Esophagus muscularis mucosa (tissue), 4 donors: ENCODE data around the gene RNF14. TPM values are rescaled to one million over a fixed set of nuclear protein-coding genes. Genes with fewer than 3 reads are reported as not detected.

Source experiments
- DNase-seq: peaks from one replicate; pipeline ENCODE4 v3.0.0-alpha.2; 2017; ENCODE audit errors: extremely low spot score
- H3K27ac ChIP-seq, 4 donors: fragments of 200-600 bp; sonication (generic); replicated peaks in 1 of 4; 1 replicate in 3 of 4; 2 replicates in 1 of 4; pipeline ENCODE4 v1.5.1; 2016 to 2019; ENCODE audit warnings: mild to moderate bottlenecking in 1 of 4
- H3K27me3 ChIP-seq, 4 donors: fragments of 200-600 bp; sonication (generic); one replicate each; pipeline versions ENCODE4 v1.5.1 to v1.6.0; 2016 to 2019
- H3K36me3 ChIP-seq, 4 donors: fragments of 200-600 bp; sonication (generic); one replicate each; pipeline ENCODE4 v1.5.1; 2016 to 2019
- H3K4me1 ChIP-seq, 4 donors: fragments of 200-600 bp; sonication (generic); one replicate each; pipeline ENCODE4 v1.5.1; 2016 to 2019
- H3K4me3 ChIP-seq, 4 donors: fragments of 200-600 bp; sonication (generic); 1 replicate in 2 of 4; 2 replicates in 2 of 4; pipeline ENCODE4 v1.5.1; 2016 to 2019; ENCODE audit warnings: mild to moderate bottlenecking in 4 of 4, moderate library complexity in 1 of 4
- H3K9me3 ChIP-seq, 4 donors: fragments of 200-600 bp; sonication (generic); 1 replicate in 3 of 4; 2 replicates in 1 of 4; pipeline ENCODE4 v1.5.1; 2016 to 2019
- EP300 ChIP-seq: sonication (generic); formaldehyde crosslinking; IDR thresholded peaks from one replicate; pipeline ENCODE4 v1.6.1; 2017; ENCODE audit warnings: antibody characterized with exemption
- POLR2A ChIP-seq: fragments of 450-650 bp; IDR thresholded peaks from one replicate; pipeline ENCODE4 v1.6.1; 2017; ENCODE audit warnings: antibody characterized with exemption, moderate library complexity, mild to moderate bottlenecking, low read depth
- POLR2AphosphoS5 ChIP-seq, 2 donors: sonication (generic); formaldehyde crosslinking; IDR thresholded peaks; one replicate each; pipeline ENCODE4 v1.6.1; 2017; ENCODE audit warnings: antibody characterized with exemption in 2 of 2
- WGBS: methylation state at CpG from one replicate; pipeline ENCODE4 v1.1.5; 2018; 5-methylcytosine and 5-hydroxymethylcytosine counted together
- intact Hi-C: fragments of 100-400 bp; cut with DNase I; formaldehyde crosslinking; loops from one replicate; pipeline ENCODE4 v1.15.1; 2023
- total RNA-seq, 4 donors: library from RNA; depleted of rRNA; stranded (reverse); fragments of >200 nt; gene quantifications; one replicate each; pipeline versions ENCODE4 v1.1.0 to v1.2.1, GENCODE V29; 2016
- TF ChIP-seq, protein P1 (sequence below), 3 experiments: fragments of 200-600 bp in 2 of 3; fragments of 450-650 bp in 1 of 3; sonication (generic) in 2 of 3; IDR thresholded peaks; one replicate each; pipeline ENCODE4 v1.5.1; 2017 to 2019; ENCODE audit warnings: antibody characterized with exemption in 3 of 3, mild to moderate bottlenecking in 2 of 3, moderate library complexity in 1 of 3

Gene RNF14
- total RNA-seq, 4 donors from 2014 or later: 65.8 to 94.1 (median 72.6) TPM

DNA sequence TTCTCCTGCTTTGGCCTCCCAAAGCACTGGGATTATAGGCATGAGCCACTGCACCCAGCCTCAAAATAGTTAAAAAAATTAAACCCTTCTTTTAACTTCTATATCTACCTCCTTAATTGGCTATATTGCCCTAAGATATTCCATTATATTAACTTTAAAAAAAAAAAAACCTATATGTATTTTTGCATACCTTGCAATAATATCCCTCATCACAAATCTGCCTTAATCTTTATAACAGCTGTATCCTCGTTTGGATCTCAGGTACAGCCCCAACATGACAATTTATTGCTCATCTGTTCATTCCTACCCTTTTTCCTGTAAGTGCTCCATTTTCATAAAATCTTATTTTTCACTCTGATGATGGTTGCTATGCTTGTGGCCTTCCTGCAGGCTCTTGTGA, 31.3 kb downstream of the RNF14 start:
- intact Hi-C loops: loop anchor here (5.0 kb wide), 1 partner anchor 142 kb away; no protein-coding TSS in a partner anchor
- WGBS: 57% methylated on average over 1 of the region's 1 CpG
- Histone ChIP-seq H3K36me3 (peaks cover 12 to 95% (median 63%) of the 10 kb centered on the region in 4 donors), H3K27ac (no peak overlapping the region), H3K9me3 (no peaks in the 10 kb centered on the region), H3K27me3 (no peaks in the 10 kb centered on the region), H3K4me1 (peaks cover 0 to 5% (median 0%) of the 10 kb centered on the region in 4 donors), H3K4me3 (no peak overlapping the region)
- no peak for DNase-seq
- TF ChIP-seq POLR2A: no peak

GRCh38 chr5:142000704-142001484, 32.0 kb downstream of the RNF14 start:
- Histone ChIP-seq H3K27ac (peak overlapping the region in 1 of 4 donors; percentile 11), H3K4me3 (no peak overlapping the region), H3K36me3 (peaks cover 12 to 96% (median 69%) of the 10 kb centered on the region in 4 donors), H3K27me3 (no peaks in the 10 kb centered on the region), H3K9me3 (no peaks in the 10 kb centered on the region), H3K4me1 (no peaks in the 10 kb centered on the region)
- TF ChIP-seq POLR2AphosphoS5 (IDR thresholded peaks at IDR 0.05) (no peak), POLR2A (no peak)
- TF ChIP-seq, protein P1, sequence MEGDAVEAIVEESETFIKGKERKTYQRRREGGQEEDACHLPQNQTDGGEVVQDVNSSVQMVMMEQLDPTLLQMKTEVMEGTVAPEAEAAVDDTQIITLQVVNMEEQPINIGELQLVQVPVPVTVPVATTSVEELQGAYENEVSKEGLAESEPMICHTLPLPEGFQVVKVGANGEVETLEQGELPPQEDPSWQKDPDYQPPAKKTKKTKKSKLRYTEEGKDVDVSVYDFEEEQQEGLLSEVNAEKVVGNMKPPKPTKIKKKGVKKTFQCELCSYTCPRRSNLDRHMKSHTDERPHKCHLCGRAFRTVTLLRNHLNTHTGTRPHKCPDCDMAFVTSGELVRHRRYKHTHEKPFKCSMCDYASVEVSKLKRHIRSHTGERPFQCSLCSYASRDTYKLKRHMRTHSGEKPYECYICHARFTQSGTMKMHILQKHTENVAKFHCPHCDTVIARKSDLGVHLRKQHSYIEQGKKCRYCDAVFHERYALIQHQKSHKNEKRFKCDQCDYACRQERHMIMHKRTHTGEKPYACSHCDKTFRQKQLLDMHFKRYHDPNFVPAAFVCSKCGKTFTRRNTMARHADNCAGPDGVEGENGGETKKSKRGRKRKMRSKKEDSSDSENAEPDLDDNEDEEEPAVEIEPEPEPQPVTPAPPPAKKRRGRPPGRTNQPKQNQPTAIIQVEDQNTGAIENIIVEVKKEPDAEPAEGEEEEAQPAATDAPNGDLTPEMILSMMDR (IDR thresholded peaks at IDR 0.05): peak; percentile 14 to 32 (median 17)
- DNase-seq: no peak
- 69% methylated on average over 6 of the region's 6 CpGs for WGBS
- intact Hi-C loops: loop anchor here (5.0 kb wide), 1 partner anchor 141 kb away; no protein-coding TSS in a partner anchor

- no peak for DNase-seq
- Histone ChIP-seq H3K27me3 (no peaks in the 10 kb centered on the region), H3K4me3 (no peak overlapping the region), H3K9me3 (no peaks in the 10 kb centered on the region), H3K36me3 (peaks cover 15 to 92% (median 81%) of the 10 kb centered on the region in 4 donors), H3K27ac (no peak overlapping the region), H3K4me1 (no peaks in the 10 kb centered on the region)
- intact Hi-C loops: loop anchor here (5.0 kb wide), 1 partner anchor 139 kb away; no protein-coding TSS in a partner anchor
- no peak for TF ChIP-seq POLR2AphosphoS5 (IDR thresholded peaks at IDR 0.05)
- no peak for TF ChIP-seq EP300
- TF ChIP-seq, protein P1 (IDR thresholded peaks at IDR 0.05): no peak
- TF ChIP-seq POLR2A: no peak
- 74% methylated on average over 2 of the region's 2 CpGs for WGBS
Observed at GRCh38 chr5:142003266-142003800, 34.4 kb downstream of the RNF14 start.

GRCh38 chr5:142006363-142007236, 37.7 kb downstream of the RNF14 start:
- DNase-seq: no peak
- Histone ChIP-seq H3K36me3 (peaks cover 15 to 78% (median 59%) of the 10 kb centered on the region in 4 donors), H3K27me3 (no peaks in the 10 kb centered on the region), H3K4me3 (no peak overlapping the region), H3K4me1 (peaks cover 0 to 7% (median 2%) of the 10 kb centered on the region in 4 donors), H3K9me3 (no peaks in the 10 kb centered on the region), H3K27ac (no peak overlapping the region)
- TF ChIP-seq POLR2A (no peak), POLR2AphosphoS5 (IDR thresholded peaks at IDR 0.05) (no peak), EP300 (no peak)
- TF ChIP-seq, protein P1 (IDR thresholded peaks at IDR 0.05): no peak
- intact Hi-C loops: no loop called here
- 77% methylated on average over 2 of the region's 3 CpGs for WGBS

DNA sequence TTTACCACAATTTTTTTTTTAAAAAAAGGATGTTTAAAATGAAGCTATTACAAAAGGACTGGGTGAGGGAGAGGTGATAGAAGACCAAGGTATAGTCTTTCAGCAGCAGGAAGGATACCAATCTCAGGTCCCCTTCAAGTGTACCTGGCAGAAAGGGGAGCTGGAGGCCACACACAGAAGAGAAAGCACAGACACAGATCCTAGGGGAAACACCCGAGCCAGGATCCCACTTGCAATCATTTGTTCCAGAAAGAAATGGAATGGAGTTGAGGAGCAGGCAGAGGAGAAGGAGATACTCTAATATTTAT, 38.3 kb downstream of the RNF14 start:
- TF ChIP-seq EP300: no peak
- TF ChIP-seq, protein P1 (IDR thresholded peaks at IDR 0.05): no peak
- no peak for TF ChIP-seq POLR2AphosphoS5 (IDR thresholded peaks at IDR 0.05)
- TF ChIP-seq POLR2A: no peak
- intact Hi-C loops: no loop called here
- Histone ChIP-seq H3K36me3 (peaks cover 15 to 72% (median 53%) of the 10 kb centered on the region in 4 donors), H3K4me1 (peaks cover 0 to 13% (median 8%) of the 10 kb centered on the region in 4 donors), H3K9me3 (no peaks in the 10 kb centered on the region), H3K27me3 (no peaks in the 10 kb centered on the region), H3K4me3 (no peak overlapping the region), H3K27ac (no peak overlapping the region)
- 85% methylated on average over 1 of the region's 1 CpG for WGBS
- no peak for DNase-seq
